GM12891 (cell line): ENCODE results near the gene KRT6A.

Source experiments
- PAX5 ChIP-seq: IDR thresholded peaks from 2 replicates; pipeline ENCODE4 v1.6.1; 2011; ENCODE audit warnings: low read length, moderate library complexity, mild to moderate bottlenecking; ENCODE audit not compliant: insufficient read depth, severe bottlenecking
- POLR2A ChIP-seq: IDR thresholded peaks from 2 replicates; pipeline ENCODE4 v1.6.1; 2011; ENCODE audit warnings: low read depth, low read length, control low read depth
- POLR2AphosphoS5 ChIP-seq: IDR thresholded peaks from 2 replicates; pipeline ENCODE4 v1.6.1; 2011; ENCODE audit warnings: low read depth, low read length, control low read depth
- POU2F2 ChIP-seq: IDR thresholded peaks from 2 replicates; pipeline ENCODE4 v1.6.1; 2011; ENCODE audit warnings: low read depth, mild to moderate bottlenecking, control low read depth, low read length, moderate library complexity
- SPI1 ChIP-seq: IDR thresholded peaks from 2 replicates; pipeline ENCODE4 v1.6.1; 2011; ENCODE audit warnings: low read depth, low read length, control low read depth
- TAF1 ChIP-seq: IDR thresholded peaks from 2 replicates; pipeline ENCODE4 v1.6.1; 2011; ENCODE audit warnings: low read depth, low read length, control low read depth

GRCh38 chr12:52533686-52534470 is 40.8 kb upstream of the KRT6A start:
- TF ChIP-seq POLR2AphosphoS5 = no peak
- TF ChIP-seq POU2F2 = no peak
- no peak for TF ChIP-seq POLR2A
- TF ChIP-seq TAF1 = no peak
- no peak for TF ChIP-seq SPI1
- TF ChIP-seq PAX5 = no peak
